Stimulated activated CD8-positive, alpha-beta memory T cell treated with anti-CD3 and anti-CD28 coated beads, Interleukin-4, amount 100 ng/mL, for 48 hours (primary cell): ENCODE measurements around the gene KIN.
"Not testable (repeated sequence)": the region's sequence is repeated elsewhere in the genome, so short reads cannot be mapped to it uniquely, and the experiment has no call there.

Experiments used
- DNase-seq: peaks from one replicate; pipeline ENCODE4 v3.0.0-alpha.2; 2020

KIN gene

GRCh38 chr10:7718685-7719084 is 69.1 kb downstream of the KIN start:
- DNase-seq: no peak

- no peak for DNase-seq
Measured at GRCh38 chr10:7717767-7718166, 70.0 kb downstream of the KIN start.

- no peak for DNase-seq
Measured at GRCh38 chr10:7715515-7715914, 72.3 kb downstream of the KIN start.

GRCh38 chr10:7711075-7711474 is 76.7 kb downstream of the KIN start:
- DNase-seq: not testable (repeated sequence)

GRCh38 chr10:7710446-7710845 is 77.3 kb downstream of the KIN start:
- DNase-seq: no peak

GRCh38 chr10:7708832-7709231 is 79.0 kb downstream of the KIN start:
- DNase-seq: no peak

GRCh38 chr10:7707858-7708622 is 79.8 kb downstream of the KIN start:
- no peak for DNase-seq

- no peak for DNase-seq
Measured at GRCh38 chr10:7707102-7707501, 80.7 kb downstream of the KIN start.

GRCh38 chr10:7706534-7707073 is 81.2 kb downstream of the KIN start:
- DNase-seq: no peak

GRCh38 chr10:7705341-7705740 is 82.5 kb downstream of the KIN start:
- no peak for DNase-seq

GRCh38 chr10:7704071-7705016 is 83.4 kb downstream of the KIN start:
- DNase-seq: no peak

- DNase-seq: no peak
Measured at GRCh38 chr10:7703140-7703539, 84.7 kb downstream of the KIN start, which contains the start of gene ITIH2. ITIH2 (plus strand) TSS chr10:7703316; CDS start chr10:7703435, 119 bp downstream.

GRCh38 chr10:7702288-7702812 is 85.4 kb downstream of the KIN start:
- no peak for DNase-seq

GRCh38 chr10:7701158-7701742 is 86.5 kb downstream of the KIN start:
- no peak for DNase-seq
